Neural progenitor cell (in vitro differentiated cells): Measurements from ENCODE around the gene PSMD2. TPM values are rescaled to one million over a fixed set of nuclear protein-coding genes. Genes with fewer than 3 reads are reported as not detected.

Experiments
- DNase-seq: peaks from one replicate; pipeline ENCODE4 v3.0.0-alpha.2; 2016; ENCODE audit warnings: low spot score
- H2AFZ ChIP-seq: fragments of 200-600 bp; sonication (generic); replicated peaks from 2 replicates; pipeline ENCODE4 v1.6.1; 2016; ENCODE audit warnings: antibody characterized with exemption
- H3F3A ChIP-seq: fragments of 200-600 bp; sonication (generic); 2 replicates; pipeline ENCODE4 v1.6.1; 2016; ENCODE audit warnings: antibody characterized with exemption, low read depth
- H3K27ac ChIP-seq: fragments of 200-600 bp; sonication (generic); 2 replicates; pipeline ENCODE4 v1.5.1; 2016; ENCODE audit warnings: mild to moderate bottlenecking
- H3K27me3 ChIP-seq: fragments of 200-600 bp; sonication (generic); 2 replicates; pipeline ENCODE4 v1.6.1; 2016; ENCODE audit warnings: mild to moderate bottlenecking, moderate library complexity
- H3K36me3 ChIP-seq: fragments of 200-600 bp; sonication (generic); 2 replicates; pipeline ENCODE4 v1.5.1; 2016
- H3K4me1 ChIP-seq: fragments of 200-600 bp; sonication (generic); 2 replicates; pipeline ENCODE4 v1.6.1; 2016; ENCODE audit warnings: mixed run types
- H3K4me2 ChIP-seq: fragments of 200-600 bp; sonication (generic); 2 replicates; pipeline ENCODE4 v1.6.1; 2016
- H3K4me3 ChIP-seq: fragments of 200-600 bp; sonication (generic); 2 replicates; pipeline ENCODE4 v1.5.1; 2016
- H3K79me2 ChIP-seq: fragments of 200-600 bp; sonication (generic); 2 replicates; pipeline ENCODE4 v1.6.1; 2016; ENCODE audit warnings: low read depth
- H3K9ac ChIP-seq: fragments of 200-600 bp; sonication (generic); 2 replicates; pipeline ENCODE4 v1.6.1; 2016
- H3K9me3 ChIP-seq: fragments of 200-600 bp; sonication (generic); 2 replicates; pipeline ENCODE4 v1.5.1; 2016; ENCODE audit warnings: low read depth
- H4K20me1 ChIP-seq: fragments of 200-600 bp; sonication (generic); 2 replicates; pipeline ENCODE4 v1.6.1; 2016; ENCODE audit warnings: low read depth
- H3K27ac Mint-ChIP-seq: 3 replicates; pipeline ENCODE4 v1.8.0; 2021; ENCODE audit warnings: mixed read lengths
- H3K27me3 Mint-ChIP-seq: 2 replicates; pipeline ENCODE4 v1.8.0; 2022; ENCODE audit warnings: low read depth, mild to moderate bottlenecking, inconsistent platforms, moderate library complexity, mixed read lengths; ENCODE audit not compliant: insufficient read depth
- H3K36me3 Mint-ChIP-seq: 3 replicates; pipeline ENCODE4 v1.8.0; 2021; ENCODE audit warnings: mixed read lengths
- H3K4me1 Mint-ChIP-seq: 3 replicates; pipeline ENCODE4 v1.8.0; 2021; ENCODE audit warnings: mixed read lengths
- H3K4me3 Mint-ChIP-seq: 3 replicates; pipeline ENCODE4 v1.8.0; 2021; ENCODE audit warnings: mild to moderate bottlenecking, moderate library complexity, mixed read lengths
- H3K9me3 Mint-ChIP-seq: 3 replicates; pipeline ENCODE4 v1.8.0; 2020; ENCODE audit warnings: mixed read lengths
- EZH2 ChIP-seq: fragments of 200-600 bp; sonication (generic); IDR thresholded peaks from 2 replicates; pipeline ENCODE4 v1.6.1; 2017; ENCODE audit warnings: antibody characterized with exemption, mild to moderate bottlenecking, moderate library complexity
- EZH2phosphoT487 ChIP-seq: fragments of 200-600 bp; sonication (generic); IDR thresholded peaks from 2 replicates; pipeline ENCODE4 v1.6.1; 2017; ENCODE audit warnings: antibody characterized with exemption
- total RNA-seq: library from RNA; depleted of rRNA; stranded (reverse); fragments of >200 nt; gene quantifications from 2 replicates; pipeline ENCODE4 v1.2.3, GENCODE V29; 2015; ENCODE audit warnings: low replicate concordance
- TF ChIP-seq, protein P1 (sequence below): fragments of 200-600 bp; sonication (generic); IDR thresholded peaks from 2 replicates; pipeline ENCODE4 v1.5.1; 2017; ENCODE audit warnings: antibody characterized with exemption, mild to moderate bottlenecking

PSMD2 gene
- total RNA-seq, 1 donor from 2014 or later = 234 TPM

DNA sequence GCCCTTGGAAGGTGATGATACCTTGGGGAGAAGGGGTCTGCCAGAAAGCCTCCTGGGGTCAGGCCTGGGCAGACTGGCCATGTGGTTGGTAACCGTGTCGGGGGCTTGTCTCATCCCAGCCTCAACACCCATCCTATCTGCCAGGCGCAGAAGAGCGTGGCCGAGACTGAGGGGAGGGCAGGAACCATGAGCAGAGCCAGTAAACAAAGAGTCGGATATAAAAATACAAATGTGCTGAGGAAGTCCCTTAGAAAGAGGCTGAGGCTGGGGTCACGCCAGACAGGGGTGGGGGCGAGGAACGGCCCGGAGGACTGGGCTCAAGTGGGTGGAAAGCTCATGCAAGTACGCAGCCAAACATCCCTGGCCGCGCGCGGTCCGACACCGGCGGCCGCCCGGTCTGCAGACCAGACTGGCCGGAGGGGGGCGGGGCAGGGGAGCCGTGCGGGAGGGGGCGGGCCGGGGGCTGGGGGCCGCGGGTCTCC, 39.6 kb upstream of the PSMD2 start:
- H3K27ac Mint-ChIP-seq = no peak overlapping the region
- Histone ChIP-seq H3F3A (peaks cover 31% of the 10 kb centered on the region), H3K79me2 (no peaks in the 10 kb centered on the region), H3K4me3 (peak overlapping the region; percentile 27), H3K4me2 (peak overlapping the region; percentile 73), H3K27me3 (peaks cover 74% of the 10 kb centered on the region), H4K20me1 (peaks cover 70% of the 10 kb centered on the region), H3K9me3 (no peaks in the 10 kb centered on the region), H3K27ac (no peak overlapping the region), H3K4me1 (peaks cover 12% of the 10 kb centered on the region), H2AFZ (no peak overlapping the region), H3K9ac (no peak overlapping the region), H3K36me3 (no peaks in the 10 kb centered on the region)
- H3K36me3 Mint-ChIP-seq = no peaks in the 10 kb centered on the region
- TF ChIP-seq, protein P1, sequence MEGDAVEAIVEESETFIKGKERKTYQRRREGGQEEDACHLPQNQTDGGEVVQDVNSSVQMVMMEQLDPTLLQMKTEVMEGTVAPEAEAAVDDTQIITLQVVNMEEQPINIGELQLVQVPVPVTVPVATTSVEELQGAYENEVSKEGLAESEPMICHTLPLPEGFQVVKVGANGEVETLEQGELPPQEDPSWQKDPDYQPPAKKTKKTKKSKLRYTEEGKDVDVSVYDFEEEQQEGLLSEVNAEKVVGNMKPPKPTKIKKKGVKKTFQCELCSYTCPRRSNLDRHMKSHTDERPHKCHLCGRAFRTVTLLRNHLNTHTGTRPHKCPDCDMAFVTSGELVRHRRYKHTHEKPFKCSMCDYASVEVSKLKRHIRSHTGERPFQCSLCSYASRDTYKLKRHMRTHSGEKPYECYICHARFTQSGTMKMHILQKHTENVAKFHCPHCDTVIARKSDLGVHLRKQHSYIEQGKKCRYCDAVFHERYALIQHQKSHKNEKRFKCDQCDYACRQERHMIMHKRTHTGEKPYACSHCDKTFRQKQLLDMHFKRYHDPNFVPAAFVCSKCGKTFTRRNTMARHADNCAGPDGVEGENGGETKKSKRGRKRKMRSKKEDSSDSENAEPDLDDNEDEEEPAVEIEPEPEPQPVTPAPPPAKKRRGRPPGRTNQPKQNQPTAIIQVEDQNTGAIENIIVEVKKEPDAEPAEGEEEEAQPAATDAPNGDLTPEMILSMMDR = no peak
- TF ChIP-seq EZH2 = peak; percentile 63
- no peaks in the 10 kb centered on the region for H3K9me3 Mint-ChIP-seq
- no peak for DNase-seq
- peaks cover 39% of the 10 kb centered on the region for H3K27me3 Mint-ChIP-seq
- H3K4me3 Mint-ChIP-seq = peak overlapping the region; percentile 76
- peaks cover 21% of the 10 kb centered on the region for H3K4me1 Mint-ChIP-seq

DNA sequence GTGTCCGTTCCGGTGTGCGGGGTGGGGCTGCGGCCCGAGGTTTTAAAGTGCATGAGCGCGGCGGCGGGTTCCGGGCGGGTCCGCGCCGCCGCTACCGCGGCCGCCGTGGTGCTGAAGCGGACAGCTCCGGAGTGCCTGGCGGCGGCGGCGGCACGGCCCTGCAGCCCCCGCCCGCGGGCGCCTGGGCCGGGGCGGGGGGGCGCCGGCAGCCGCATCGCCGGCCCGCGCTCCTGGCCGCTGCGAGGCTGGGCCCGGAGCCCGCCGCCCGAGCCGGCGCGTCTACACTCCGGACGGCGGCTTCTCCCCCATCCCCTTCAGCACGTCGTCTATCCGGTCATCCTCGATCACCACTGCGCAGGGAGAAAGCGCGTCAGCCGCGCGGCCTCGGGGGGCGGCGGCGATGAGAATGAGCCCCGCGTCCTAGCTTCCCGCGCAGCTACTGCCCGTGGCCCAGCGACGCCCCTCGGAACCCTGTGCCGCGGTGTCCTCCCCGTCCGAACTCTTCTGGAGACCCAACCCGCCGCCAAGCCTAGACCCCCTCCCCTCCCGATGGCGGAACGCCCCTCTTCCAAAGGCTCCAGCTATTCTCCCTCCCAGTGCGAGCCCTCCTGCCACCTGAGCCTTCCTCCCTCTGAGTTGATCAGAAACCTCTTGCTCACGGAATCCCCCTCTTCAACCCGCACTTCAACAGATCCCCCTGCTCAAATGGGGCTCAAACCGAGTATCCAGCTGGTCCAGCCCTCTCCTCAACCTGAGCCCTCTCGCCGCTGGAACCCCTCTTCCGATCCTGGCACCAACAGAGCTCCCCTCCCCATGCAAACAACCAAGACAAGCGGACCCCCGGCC, 38.9 kb upstream of the PSMD2 start:
- no peaks in the 10 kb centered on the region for H3K36me3 Mint-ChIP-seq
- H3F3A ChIP-seq = peaks cover 31% of the 10 kb centered on the region
- H4K20me1 ChIP-seq = peaks cover 68% of the 10 kb centered on the region
- no peaks in the 10 kb centered on the region for H3K9me3 ChIP-seq
- peaks cover 12% of the 10 kb centered on the region for H3K4me1 ChIP-seq
- H3K4me2 ChIP-seq = peak overlapping the region; percentile 99
- H3K4me3 Mint-ChIP-seq = peak overlapping the region; percentile 90
- no peak overlapping the region for H2AFZ ChIP-seq
- peak overlapping the region; percentile 75 for H3K4me3 ChIP-seq
- no peaks in the 10 kb centered on the region for H3K9me3 Mint-ChIP-seq
- peaks cover 39% of the 10 kb centered on the region for H3K27me3 Mint-ChIP-seq
- H3K27ac ChIP-seq = no peak overlapping the region
- H3K79me2 ChIP-seq = no peaks in the 10 kb centered on the region
- peaks cover 21% of the 10 kb centered on the region for H3K4me1 Mint-ChIP-seq
- TF ChIP-seq, protein P1 = no peak
- no peak for TF ChIP-seq EZH2phosphoT487
- H3K27me3 ChIP-seq = peaks cover 80% of the 10 kb centered on the region
- H3K9ac ChIP-seq = no peak overlapping the region
- DNase-seq = peak; percentile 89
- peak overlapping the region; percentile 7 for H3K27ac Mint-ChIP-seq
- no peaks in the 10 kb centered on the region for H3K36me3 ChIP-seq

DNA sequence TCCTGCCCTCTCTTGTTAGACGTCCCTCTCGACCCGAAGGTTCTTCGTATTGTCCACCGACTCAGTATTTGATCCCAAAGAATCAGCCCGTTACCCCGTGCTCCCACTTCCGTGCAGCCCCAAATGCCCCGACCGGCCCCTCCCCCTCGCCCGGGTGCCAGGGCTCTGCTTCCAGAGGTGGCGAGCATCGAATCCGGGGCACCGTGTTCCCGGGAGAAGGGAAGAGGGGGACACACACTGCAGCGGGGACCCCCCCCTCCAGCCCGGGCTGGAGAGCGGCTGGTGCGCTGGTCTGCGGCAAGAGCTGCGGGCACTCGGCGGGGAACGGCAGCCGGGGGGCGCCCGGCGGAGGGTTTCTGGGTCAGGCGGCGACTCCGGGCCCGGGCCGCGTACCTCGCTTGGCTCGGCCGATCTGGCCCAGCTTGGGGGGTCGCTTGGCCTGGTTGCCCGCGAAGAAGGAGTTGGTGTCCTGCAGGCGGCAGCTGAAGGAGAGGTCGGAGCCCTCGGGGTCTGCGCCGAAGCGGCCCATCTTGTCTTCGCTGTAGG, 38.2 kb upstream of the PSMD2 start:
- Histone ChIP-seq H3K4me3 (peak overlapping the region; percentile 75), H3K27me3 (peaks cover 80% of the 10 kb centered on the region), H4K20me1 (peaks cover 61% of the 10 kb centered on the region), H3K27ac (no peak overlapping the region), H3K4me1 (peaks cover 12% of the 10 kb centered on the region), H3K9ac (no peak overlapping the region), H2AFZ (peak overlapping the region; percentile 90), H3K79me2 (no peaks in the 10 kb centered on the region), H3K4me2 (peak overlapping the region; percentile 99), H3F3A (peaks cover 31% of the 10 kb centered on the region), H3K9me3 (no peaks in the 10 kb centered on the region), H3K36me3 (no peaks in the 10 kb centered on the region)
- H3K27ac Mint-ChIP-seq = no peak overlapping the region
- DNase-seq = peak; percentile 31
- H3K27me3 Mint-ChIP-seq = peaks cover 37% of the 10 kb centered on the region
- TF ChIP-seq EZH2 = peak; percentile 94
- peak; percentile 93 for TF ChIP-seq EZH2phosphoT487
- TF ChIP-seq, protein P1 = peak; percentile 10
- H3K36me3 Mint-ChIP-seq = no peaks in the 10 kb centered on the region
- H3K4me1 Mint-ChIP-seq = peaks cover 21% of the 10 kb centered on the region
- H3K9me3 Mint-ChIP-seq = no peaks in the 10 kb centered on the region
- peak overlapping the region; percentile 90 for H3K4me3 Mint-ChIP-seq
